ENCODE results near the gene ITIH1. TPM values are rescaled to one million over a fixed set of nuclear protein-coding genes. Genes with fewer than 3 reads are reported as not detected.

ITIH1 gene
- total RNA-seq, 1 experiment from 2014 or later: not detected

DNA sequence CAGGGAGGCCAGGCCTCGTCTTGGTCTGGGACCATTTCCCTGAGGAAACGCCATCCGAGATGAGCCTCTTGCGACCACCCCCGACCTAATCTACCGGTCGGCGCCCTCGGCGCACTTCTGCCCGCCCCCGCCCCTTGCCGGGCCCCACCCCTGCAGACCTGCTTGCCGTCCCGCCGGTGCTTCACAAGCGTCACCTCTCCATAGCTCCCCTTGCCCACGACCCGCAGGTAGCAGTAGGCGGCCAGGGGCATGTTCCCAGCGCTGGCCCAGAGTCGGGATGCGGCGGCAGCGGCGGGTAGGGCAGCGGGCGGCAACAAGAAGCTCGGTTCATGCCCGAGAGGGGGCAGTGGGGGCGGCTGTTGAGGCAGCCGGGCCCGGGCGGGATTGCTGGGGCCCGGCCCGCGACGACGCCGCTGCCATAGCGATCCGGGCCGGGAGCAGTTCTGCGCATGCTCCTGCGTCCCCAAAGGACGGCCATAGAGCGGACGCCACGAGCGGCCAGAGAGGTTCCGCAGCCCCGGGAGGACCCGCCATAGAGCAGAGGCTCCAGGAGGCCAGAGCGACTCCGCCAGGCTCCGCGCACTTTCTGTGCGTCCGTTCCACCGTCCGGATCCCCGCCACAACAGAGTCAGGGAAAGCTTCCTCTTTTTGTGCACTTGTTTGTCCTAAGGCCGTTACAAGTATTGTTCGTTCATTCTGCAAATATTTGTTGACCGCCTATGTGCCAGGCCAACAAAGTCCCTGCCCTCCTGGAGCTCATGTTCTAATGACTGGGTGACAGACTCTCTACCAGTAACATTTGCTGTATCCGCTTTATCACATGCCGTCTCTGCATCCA, 6.7 kb upstream of the ITIH1 start, which contains the start of gene NEK4:
TSS of gene NEK4 (minus strand) at position 445 of the 838 bp plus-strand sequence. CDS start at position 251, 194 bp downstream.
- H2AK5ac ChIP-seq (ENCODE audit: insufficient read length, low read length): no peak within 1 kb of the TSS
- peak within 1 kb of the TSS; percentile 75 for H3K14ac ChIP-seq (ENCODE audit: insufficient read depth, low read length)
- H3K27ac ChIP-seq (ENCODE audit: insufficient read length, low read depth, low read length): peak within 1 kb of the TSS; percentile 13
- no peaks in the 10 kb centered on the region for H3K79me1 ChIP-seq (ENCODE audit: insufficient read depth, low read depth, low read length, poor library complexity, severe bottlenecking)
- H3K79me2 ChIP-seq (ENCODE audit: insufficient read depth, low read length): no peaks in the 10 kb centered on the region; the same call in 1 of the 2 replicates
- H2AFZ ChIP-seq (ENCODE audit: low read length): no peak within 1 kb of the TSS
- no peak within 1 kb of the TSS for H2BK12ac ChIP-seq (ENCODE audit: insufficient read length, low read depth, low read length)
- no peak within 1 kb of the TSS for H2BK5ac ChIP-seq (ENCODE audit: insufficient read length, low read length)
- Mint-ChIP-seq H3K27me3 (ENCODE audit: low read depth) (peaks cover 6% of the 10 kb centered on the region; the same call in 1 of the 2 replicates), H3K9me3 (no peaks in the 10 kb centered on the region), H3K4me3 (peak within 1 kb of the TSS; percentile 82 to 92), H3K36me3 (ENCODE audit: insufficient read depth in 1 of 3, low read depth in 3 of 3) (peaks cover 3 to 23% (median 20%) of the 10 kb centered on the region in 3 experiments; a peak in 6 of 7 replicates), H3K4me1 (peaks cover 9 to 16% of the 10 kb centered on the region in 2 experiments), H3K27ac (peak within 1 kb of the TSS; percentile 77 to 99 (median 98))
- peak within 1 kb of the TSS; percentile 72 for H3K18ac ChIP-seq (ENCODE audit: insufficient read length, low read depth, low read length)
- H3K23ac ChIP-seq (ENCODE audit: insufficient read length, low read depth, low read length): no peak within 1 kb of the TSS
- no peaks in the 10 kb centered on the region for H3K4me1 ChIP-seq (ENCODE audit: insufficient read depth, low read length)
- H3K27me3 ChIP-seq (ENCODE audit: insufficient read depth, low read length): no peaks in the 10 kb centered on the region
- no peaks in the 10 kb centered on the region for H3K9me3 ChIP-seq (ENCODE audit: control insufficient read depth, low read depth, low read length)
- peak within 1 kb of the TSS; percentile 94 for H3K9ac ChIP-seq (ENCODE audit: extremely low read depth, insufficient read length, low read length)
- peaks cover 6% of the 10 kb centered on the region for H3K23me2 ChIP-seq (ENCODE audit: insufficient read length, low read depth, low read length, poor library complexity, severe bottlenecking)
- H3K4me2 ChIP-seq (ENCODE audit: insufficient read depth, insufficient read length, low read length): peak within 1 kb of the TSS; percentile 95
- H4K20me1 ChIP-seq (ENCODE audit: control insufficient read depth, insufficient read depth, insufficient read length): no peaks in the 10 kb centered on the region
- H3T11ph ChIP-seq (ENCODE audit: low read length): no peak within 1 kb of the TSS
- peak; percentile 93 for DNase-seq
- H2BK15ac ChIP-seq (ENCODE audit: low read depth, low read length): no peak within 1 kb of the TSS
- peak within 1 kb of the TSS; percentile 58 for H4K5ac ChIP-seq (ENCODE audit: insufficient read length, low read depth, low read length)
- H4K91ac ChIP-seq (ENCODE audit: insufficient read length, low read depth, low read length): no peak within 1 kb of the TSS
- TF ChIP-seq, protein P1, sequence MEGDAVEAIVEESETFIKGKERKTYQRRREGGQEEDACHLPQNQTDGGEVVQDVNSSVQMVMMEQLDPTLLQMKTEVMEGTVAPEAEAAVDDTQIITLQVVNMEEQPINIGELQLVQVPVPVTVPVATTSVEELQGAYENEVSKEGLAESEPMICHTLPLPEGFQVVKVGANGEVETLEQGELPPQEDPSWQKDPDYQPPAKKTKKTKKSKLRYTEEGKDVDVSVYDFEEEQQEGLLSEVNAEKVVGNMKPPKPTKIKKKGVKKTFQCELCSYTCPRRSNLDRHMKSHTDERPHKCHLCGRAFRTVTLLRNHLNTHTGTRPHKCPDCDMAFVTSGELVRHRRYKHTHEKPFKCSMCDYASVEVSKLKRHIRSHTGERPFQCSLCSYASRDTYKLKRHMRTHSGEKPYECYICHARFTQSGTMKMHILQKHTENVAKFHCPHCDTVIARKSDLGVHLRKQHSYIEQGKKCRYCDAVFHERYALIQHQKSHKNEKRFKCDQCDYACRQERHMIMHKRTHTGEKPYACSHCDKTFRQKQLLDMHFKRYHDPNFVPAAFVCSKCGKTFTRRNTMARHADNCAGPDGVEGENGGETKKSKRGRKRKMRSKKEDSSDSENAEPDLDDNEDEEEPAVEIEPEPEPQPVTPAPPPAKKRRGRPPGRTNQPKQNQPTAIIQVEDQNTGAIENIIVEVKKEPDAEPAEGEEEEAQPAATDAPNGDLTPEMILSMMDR (conservative IDR thresholded peaks at IDR 0.05): no peak; the same call in 2 of the 3 replicates
- no peak within 1 kb of the TSS for H3K4ac ChIP-seq (ENCODE audit: low read depth, low read length)
- H3K56ac ChIP-seq (ENCODE audit: insufficient read length, low read depth, low read length): no peak within 1 kb of the TSS
- no peak within 1 kb of the TSS for H4K8ac ChIP-seq (replicated peaks; ENCODE audit: insufficient read length, low read depth, low read length)
- no peak within 1 kb of the TSS for H2BK120ac ChIP-seq (ENCODE audit: low read depth, low read length, poor library complexity, severe bottlenecking)
- no CpG with 5 or more reads among the region's 67 CpGs for WGBS (ENCODE audit: extremely low coverage, insufficient read length, low lambda C conversion rate)
- no peak within 1 kb of the TSS for H2BK20ac ChIP-seq (ENCODE audit: low read depth, low read length, poor library complexity, severe bottlenecking)
